ENCODE results near the gene SLC5A12.

DNA sequence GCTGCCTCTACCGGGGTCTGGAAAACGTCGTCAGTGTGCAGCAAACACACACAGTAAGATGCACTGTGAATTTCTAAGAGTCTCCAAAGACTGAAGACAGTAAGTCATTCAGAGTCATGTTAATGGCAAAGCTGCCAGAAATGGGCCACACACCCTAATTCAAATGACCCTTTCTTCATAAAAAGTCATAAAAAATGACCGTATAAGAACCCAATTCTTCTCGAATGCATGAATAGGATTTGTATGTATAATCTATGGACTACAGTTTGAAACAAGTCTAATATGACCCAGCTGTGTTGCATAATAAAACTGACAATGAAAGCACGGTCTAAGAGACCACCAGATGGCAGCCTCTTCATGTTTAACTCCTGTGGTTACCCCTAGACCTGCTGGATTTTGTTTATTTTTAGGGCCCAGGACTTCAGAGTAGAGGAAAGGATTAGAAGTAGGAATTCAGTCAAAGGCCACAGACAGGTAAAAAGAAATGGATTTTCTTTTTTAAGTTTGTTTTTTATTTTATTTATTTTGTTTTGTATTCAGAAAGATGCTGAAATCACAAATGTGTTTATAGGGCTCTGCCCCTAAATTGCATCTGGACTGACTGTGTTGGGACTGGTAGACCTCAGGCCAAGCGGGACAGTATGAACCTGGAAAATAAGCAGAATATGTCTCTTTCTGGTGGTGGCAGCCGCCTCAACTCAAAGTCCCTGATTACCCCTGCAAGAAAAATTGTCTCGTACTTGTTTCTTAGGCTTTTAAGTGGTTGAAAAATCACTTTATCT lies 32.1 kb upstream of the SLC5A12 start:
- TF ChIP-seq EZH2phosphoT487 (IDR thresholded peaks at IDR 0.05; ENCODE audit: low read depth), result no peak
- TF ChIP-seq, protein P1, sequence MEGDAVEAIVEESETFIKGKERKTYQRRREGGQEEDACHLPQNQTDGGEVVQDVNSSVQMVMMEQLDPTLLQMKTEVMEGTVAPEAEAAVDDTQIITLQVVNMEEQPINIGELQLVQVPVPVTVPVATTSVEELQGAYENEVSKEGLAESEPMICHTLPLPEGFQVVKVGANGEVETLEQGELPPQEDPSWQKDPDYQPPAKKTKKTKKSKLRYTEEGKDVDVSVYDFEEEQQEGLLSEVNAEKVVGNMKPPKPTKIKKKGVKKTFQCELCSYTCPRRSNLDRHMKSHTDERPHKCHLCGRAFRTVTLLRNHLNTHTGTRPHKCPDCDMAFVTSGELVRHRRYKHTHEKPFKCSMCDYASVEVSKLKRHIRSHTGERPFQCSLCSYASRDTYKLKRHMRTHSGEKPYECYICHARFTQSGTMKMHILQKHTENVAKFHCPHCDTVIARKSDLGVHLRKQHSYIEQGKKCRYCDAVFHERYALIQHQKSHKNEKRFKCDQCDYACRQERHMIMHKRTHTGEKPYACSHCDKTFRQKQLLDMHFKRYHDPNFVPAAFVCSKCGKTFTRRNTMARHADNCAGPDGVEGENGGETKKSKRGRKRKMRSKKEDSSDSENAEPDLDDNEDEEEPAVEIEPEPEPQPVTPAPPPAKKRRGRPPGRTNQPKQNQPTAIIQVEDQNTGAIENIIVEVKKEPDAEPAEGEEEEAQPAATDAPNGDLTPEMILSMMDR (IDR thresholded peaks at IDR 0.05; ENCODE audit: low read depth, low read length), result peak; percentile 91

All from OCI-LY3 (cell line).